SH-SY5Y (cell line): ENCODE measurements around the gene REEP2.

Experiments used
- GATA2 ChIP-seq: IDR thresholded peaks from 2 replicates; pipeline ENCODE4 v1.6.1; 2011; ENCODE audit warnings: mild to moderate bottlenecking, low read depth, low read length
- GATA3 ChIP-seq: IDR thresholded peaks from 2 replicates; pipeline ENCODE4 v1.6.1; 2011; ENCODE audit warnings: low read depth, mild to moderate bottlenecking, low read length, moderate library complexity

DNA sequence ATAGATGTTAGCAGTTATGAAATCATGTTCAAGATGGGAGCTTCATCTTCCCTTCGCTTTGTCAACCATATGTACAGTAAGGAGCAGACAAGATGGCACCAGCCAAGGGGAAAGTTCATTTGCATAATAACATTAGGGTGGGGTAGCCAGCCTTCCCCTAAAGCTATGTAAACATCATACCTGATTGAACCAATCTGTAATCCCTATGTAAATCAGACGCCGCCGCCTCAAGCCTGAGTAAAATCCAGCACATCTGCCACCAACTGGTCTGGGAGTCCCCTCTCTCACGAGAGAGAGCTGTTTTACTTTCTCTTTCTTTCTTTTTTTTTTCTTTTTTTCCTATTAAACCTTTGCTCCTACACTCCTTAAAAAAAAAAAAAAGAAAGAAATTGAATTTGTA is 30.8 kb upstream of the REEP2 start:
- TF ChIP-seq GATA3 (no peak), GATA2 (no peak)
